ENCODE data around the gene NPAS3. TPM values are rescaled to one million over a fixed set of nuclear protein-coding genes. Genes with fewer than 3 reads are reported as not detected.

The NPAS3 gene
- total RNA-seq, 1 donor: 0.86 TPM

- H3K4me3 ChIP-seq (ENCODE audit: low read depth, low read length): peak overlapping the region; percentile 67
- DNase-seq (ENCODE audit: low read depth): peak; percentile 70
- no peak for TF ChIP-seq CTCF (IDR thresholded peaks at IDR 0.05; ENCODE audit: insufficient read depth, low read depth, low read length)
These were observed 781 bp downstream of the NPAS3 start for GRCh38 chr14:32939254-32940065.

- peak; percentile 24 for DNase-seq (ENCODE audit: low read depth)
- no peak for TF ChIP-seq CTCF (IDR thresholded peaks at IDR 0.05; ENCODE audit: insufficient read depth, low read depth, low read length)
- H3K4me3 ChIP-seq (ENCODE audit: low read depth, low read length): peak overlapping the region; percentile 67
These were observed 1.5 kb downstream of the NPAS3 start for GRCh38 chr14:32940066-32940651.

GRCh38 chr14:32940711-32941667 is 2.3 kb downstream of the NPAS3 start:
- no peak for DNase-seq (ENCODE audit: low read depth)
- H3K4me3 ChIP-seq (ENCODE audit: low read depth, low read length): no peak overlapping the region
- TF ChIP-seq CTCF (IDR thresholded peaks at IDR 0.05; ENCODE audit: insufficient read depth, low read depth, low read length): no peak

GRCh38 chr14:32941668-32942065 is 3.0 kb downstream of the NPAS3 start:
- no peak for DNase-seq (ENCODE audit: low read depth)

GRCh38 chr14:32947081-32947480 is 8.4 kb downstream of the NPAS3 start:
- no peak overlapping the region for H3K4me3 ChIP-seq (ENCODE audit: low read depth, low read length)

More at GRCh38 chr14:32941668-32942065, 3.0 kb downstream of the NPAS3 start:
- no peak overlapping the region for H3K4me3 ChIP-seq (ENCODE audit: low read depth, low read length)
- no peak for TF ChIP-seq CTCF (IDR thresholded peaks at IDR 0.05; ENCODE audit: insufficient read depth, low read depth, low read length)

More at GRCh38 chr14:32947081-32947480, 8.4 kb downstream of the NPAS3 start:
- no peak for TF ChIP-seq CTCF (IDR thresholded peaks at IDR 0.05; ENCODE audit: insufficient read depth, low read depth, low read length)
- DNase-seq (ENCODE audit: low read depth): no peak

All from fibroblast of villous mesenchyme (primary cell).